ENCODE results near the gene PIP4K2B.

GRCh38 chr17:38844261-38844757 lies 45.0 kb upstream of the PIP4K2B start:
- TF ChIP-seq CTCF (conservative IDR thresholded peaks at IDR 0.05; ENCODE audit: low read depth, low read length) (no peak), EZH2 (IDR thresholded peaks at IDR 0.05; ENCODE audit: low read length, unreplicated experiment) (no peak), EZH2phosphoT487 (IDR thresholded peaks at IDR 0.05; ENCODE audit: borderline replicate concordance, low read length) (no peak)

Data from PC-3 (cell line).